Measurements from ENCODE around the gene PSMB10. TPM values are rescaled to one million over a fixed set of nuclear protein-coding genes. Genes with fewer than 3 reads are reported as not detected.
A peak's percentile ranks its signal among the peaks of the same experiment; 100 is the strongest.

The PSMB10 gene
- polyA plus RNA-seq, 2 donors = 39.5 to 54.8 TPM

- no peak overlapping the region for H3K27ac ChIP-seq (ENCODE audit: low read depth in 2 of 2, low read length in 1 of 2)
- 81 to 89% methylated on average over 22 of the region's 22 CpGs for WGBS, 2 donors
- H3K9me3 ChIP-seq (ENCODE audit: control insufficient read depth in 2 of 2, insufficient read depth in 1 of 2, low read depth in 1 of 2, low read length in 1 of 2) = no peaks in the 10 kb centered on the region
- peaks cover 3 to 28% of the 10 kb centered on the region in 2 donors for H3K36me3 ChIP-seq (ENCODE audit: control insufficient read depth in 2 of 2, insufficient read depth in 2 of 2, low read length in 1 of 2)
- H3K27me3 ChIP-seq (ENCODE audit: control insufficient read depth in 1 of 2, insufficient read depth in 2 of 2, low read length in 2 of 2) = no peaks in the 10 kb centered on the region
- H3K4me1 ChIP-seq (ENCODE audit: control insufficient read depth in 2 of 2, insufficient read depth in 2 of 2, low read length in 1 of 2) = peaks cover 0 to 7% of the 10 kb centered on the region in 2 donors
- H3K4me3 ChIP-seq (ENCODE audit: low read depth in 1 of 2, low read length in 2 of 2) = no peak overlapping the region
Observed at GRCh38 chr16:67927131-67927941, 9.3 kb downstream of the PSMB10 start.

GRCh38 chr16:67926181-67926750, 10.4 kb downstream of the PSMB10 start:
- Histone ChIP-seq H3K27me3 (ENCODE audit: control insufficient read depth in 1 of 2, insufficient read depth in 2 of 2, low read length in 2 of 2) (no peaks in the 10 kb centered on the region), H3K27ac (ENCODE audit: low read depth in 2 of 2, low read length in 1 of 2) (no peak overlapping the region), H3K4me3 (ENCODE audit: low read depth in 1 of 2, low read length in 2 of 2) (no peak overlapping the region), H3K4me1 (ENCODE audit: control insufficient read depth in 2 of 2, insufficient read depth in 2 of 2, low read length in 1 of 2) (peaks cover 0 to 7% of the 10 kb centered on the region in 2 donors), H3K9me3 (ENCODE audit: control insufficient read depth in 2 of 2, insufficient read depth in 1 of 2, low read depth in 1 of 2, low read length in 1 of 2) (no peaks in the 10 kb centered on the region), H3K36me3 (ENCODE audit: control insufficient read depth in 2 of 2, insufficient read depth in 2 of 2, low read length in 1 of 2) (peaks cover 3 to 28% of the 10 kb centered on the region in 2 donors)
- WGBS, 2 donors = 39 to 49% methylated on average over 13 of the region's 13 CpGs

GRCh38 chr16:67924140-67924906, 12.3 kb downstream of the PSMB10 start:
- Histone ChIP-seq H3K27me3 (ENCODE audit: control insufficient read depth in 1 of 2, insufficient read depth in 2 of 2, low read length in 2 of 2) (no peaks in the 10 kb centered on the region), H3K9me3 (ENCODE audit: control insufficient read depth in 2 of 2, insufficient read depth in 1 of 2, low read depth in 1 of 2, low read length in 1 of 2) (no peaks in the 10 kb centered on the region), H3K27ac (ENCODE audit: low read depth in 2 of 2, low read length in 1 of 2) (peak overlapping the region in 1 of 2 donors; percentile 40), H3K36me3 (ENCODE audit: control insufficient read depth in 2 of 2, insufficient read depth in 2 of 2, low read length in 1 of 2) (peaks cover 3 to 24% of the 10 kb centered on the region in 2 donors), H3K4me3 (ENCODE audit: low read depth in 1 of 2, low read length in 2 of 2) (no peak overlapping the region), H3K4me1 (ENCODE audit: control insufficient read depth in 2 of 2, insufficient read depth in 2 of 2, low read length in 1 of 2) (peaks cover 0 to 12% of the 10 kb centered on the region in 2 donors)
- WGBS, 2 donors = 85 to 94% methylated on average over 10 of the region's 10 CpGs

- peaks cover 0 to 12% of the 10 kb centered on the region in 2 donors for H3K4me1 ChIP-seq (ENCODE audit: control insufficient read depth in 2 of 2, insufficient read depth in 2 of 2, low read length in 1 of 2)
- no peaks in the 10 kb centered on the region for H3K9me3 ChIP-seq (ENCODE audit: control insufficient read depth in 2 of 2, insufficient read depth in 1 of 2, low read depth in 1 of 2, low read length in 1 of 2)
- no peaks in the 10 kb centered on the region for H3K27me3 ChIP-seq (ENCODE audit: control insufficient read depth in 1 of 2, insufficient read depth in 2 of 2, low read length in 2 of 2)
- peak overlapping the region in 1 of 2 donors; percentile 40 for H3K27ac ChIP-seq (ENCODE audit: low read depth in 2 of 2, low read length in 1 of 2)
- no peak overlapping the region for H3K4me3 ChIP-seq (ENCODE audit: low read depth in 1 of 2, low read length in 2 of 2)
- H3K36me3 ChIP-seq (ENCODE audit: control insufficient read depth in 2 of 2, insufficient read depth in 2 of 2, low read length in 1 of 2) = peaks cover 3 to 26% of the 10 kb centered on the region in 2 donors
- 52 to 53% methylated on average over 10 of the region's 10 CpGs for WGBS, 2 donors
Observed at GRCh38 chr16:67923414-67924116, 13.1 kb downstream of the PSMB10 start.

GRCh38 chr16:67922740-67923139, 13.9 kb downstream of the PSMB10 start:
- Histone ChIP-seq H3K27me3 (ENCODE audit: control insufficient read depth in 1 of 2, insufficient read depth in 2 of 2, low read length in 2 of 2) (no peaks in the 10 kb centered on the region), H3K4me1 (ENCODE audit: control insufficient read depth in 2 of 2, insufficient read depth in 2 of 2, low read length in 1 of 2) (peaks cover 0 to 12% of the 10 kb centered on the region in 2 donors), H3K4me3 (ENCODE audit: low read depth in 1 of 2, low read length in 2 of 2) (no peak overlapping the region), H3K36me3 (ENCODE audit: control insufficient read depth in 2 of 2, insufficient read depth in 2 of 2, low read length in 1 of 2) (peaks cover 3 to 24% of the 10 kb centered on the region in 2 donors), H3K9me3 (ENCODE audit: control insufficient read depth in 2 of 2, insufficient read depth in 1 of 2, low read depth in 1 of 2, low read length in 1 of 2) (no peaks in the 10 kb centered on the region), H3K27ac (ENCODE audit: low read depth in 2 of 2, low read length in 1 of 2) (peak overlapping the region in 1 of 2 donors; percentile 55)
- 55 to 56% methylated on average over 8 of the region's 8 CpGs for WGBS, 2 donors

- Histone ChIP-seq H3K36me3 (ENCODE audit: control insufficient read depth in 2 of 2, insufficient read depth in 2 of 2, low read length in 1 of 2) (peaks cover 0 to 20% of the 10 kb centered on the region in 2 donors), H3K27ac (ENCODE audit: low read depth in 2 of 2, low read length in 1 of 2) (no peak overlapping the region), H3K4me3 (ENCODE audit: low read depth in 1 of 2, low read length in 2 of 2) (no peak overlapping the region), H3K27me3 (ENCODE audit: control insufficient read depth in 1 of 2, insufficient read depth in 2 of 2, low read length in 2 of 2) (no peaks in the 10 kb centered on the region), H3K9me3 (ENCODE audit: control insufficient read depth in 2 of 2, insufficient read depth in 1 of 2, low read depth in 1 of 2, low read length in 1 of 2) (no peaks in the 10 kb centered on the region), H3K4me1 (ENCODE audit: control insufficient read depth in 2 of 2, insufficient read depth in 2 of 2, low read length in 1 of 2) (peaks cover 2 to 16% of the 10 kb centered on the region in 2 donors)
- 61 to 67% methylated on average over 5 of the region's 5 CpGs for WGBS, 2 donors
Observed at GRCh38 chr16:67922221-67922620, 14.4 kb downstream of the PSMB10 start.

GRCh38 chr16:67919622-67920221, 16.9 kb downstream of the PSMB10 start:
- peaks cover 0 to 24% of the 10 kb centered on the region in 2 donors for H3K36me3 ChIP-seq (ENCODE audit: control insufficient read depth in 2 of 2, insufficient read depth in 2 of 2, low read length in 1 of 2)
- peak overlapping the region in 1 of 2 donors; percentile 6 for H3K27ac ChIP-seq (ENCODE audit: low read depth in 2 of 2, low read length in 1 of 2)
- no peak overlapping the region for H3K4me3 ChIP-seq (ENCODE audit: low read depth in 1 of 2, low read length in 2 of 2)
- H3K27me3 ChIP-seq (ENCODE audit: control insufficient read depth in 1 of 2, insufficient read depth in 2 of 2, low read length in 2 of 2) = no peaks in the 10 kb centered on the region
- peaks cover 2 to 21% of the 10 kb centered on the region in 2 donors for H3K4me1 ChIP-seq (ENCODE audit: control insufficient read depth in 2 of 2, insufficient read depth in 2 of 2, low read length in 1 of 2)
- 64 to 73% methylated on average over 6 of the region's 6 CpGs for WGBS, 2 donors
- H3K9me3 ChIP-seq (ENCODE audit: control insufficient read depth in 2 of 2, insufficient read depth in 1 of 2, low read depth in 1 of 2, low read length in 1 of 2) = no peaks in the 10 kb centered on the region

GRCh38 chr16:67917852-67918236, 18.8 kb downstream of the PSMB10 start:
- Histone ChIP-seq H3K4me1 (ENCODE audit: control insufficient read depth in 2 of 2, insufficient read depth in 2 of 2, low read length in 1 of 2) (peaks cover 2 to 15% of the 10 kb centered on the region in 2 donors), H3K27me3 (ENCODE audit: control insufficient read depth in 1 of 2, insufficient read depth in 2 of 2, low read length in 2 of 2) (no peaks in the 10 kb centered on the region), H3K9me3 (ENCODE audit: control insufficient read depth in 2 of 2, insufficient read depth in 1 of 2, low read depth in 1 of 2, low read length in 1 of 2) (no peaks in the 10 kb centered on the region), H3K4me3 (ENCODE audit: low read depth in 1 of 2, low read length in 2 of 2) (no peak overlapping the region), H3K36me3 (ENCODE audit: control insufficient read depth in 2 of 2, insufficient read depth in 2 of 2, low read length in 1 of 2) (peaks cover 0 to 21% of the 10 kb centered on the region in 2 donors), H3K27ac (ENCODE audit: low read depth in 2 of 2, low read length in 1 of 2) (no peak overlapping the region)
- 69 to 73% methylated on average over 4 of the region's 4 CpGs for WGBS, 2 donors

All from esophagus (tissue), 2 donors.